MG63 (cell line): Measurements from ENCODE around the gene RAD23B. TPM values are rescaled to one million over a fixed set of nuclear protein-coding genes. Genes with fewer than 3 reads are reported as not detected.

Source experiments
- DNase-seq: peaks from one replicate; pipeline ENCODE4 v3.0.0-alpha.2; 2020
- H3K27me3 ChIP-seq: fragments of 250-450 bp; sonication (Bioruptor Pico); 2 replicates; pipeline ENCODE4 v1.5.1; 2020; ENCODE audit warnings: mild to moderate bottlenecking, moderate library complexity
- H3K36me3 ChIP-seq: fragments of 250-450 bp; sonication (Bioruptor Pico); 2 replicates; pipeline ENCODE4 v1.5.1; 2020; ENCODE audit warnings: mild to moderate bottlenecking, moderate library complexity
- H3K4me3 ChIP-seq: fragments of 250-450 bp; sonication (Bioruptor Pico); 2 replicates; pipeline ENCODE4 v1.5.1; 2020; ENCODE audit warnings: mild to moderate bottlenecking, moderate library complexity
- H3K9me3 ChIP-seq: fragments of 250-450 bp; sonication (Bioruptor Pico); 2 replicates; pipeline ENCODE4 v1.5.1; 2020; ENCODE audit warnings: mild to moderate bottlenecking, moderate library complexity
- total RNA-seq: library from RNA; depleted of rRNA; stranded (reverse); fragments of >200 nt; shearing (Covaris generic); gene quantifications from 2 replicates; pipeline ENCODE4 v1.2.3, GENCODE V29; 2014; ENCODE audit warnings: low replicate concordance; rRNA removed

The RAD23B gene
- total RNA-seq, 1 experiment from 2014 or later = 169 TPM

DNA sequence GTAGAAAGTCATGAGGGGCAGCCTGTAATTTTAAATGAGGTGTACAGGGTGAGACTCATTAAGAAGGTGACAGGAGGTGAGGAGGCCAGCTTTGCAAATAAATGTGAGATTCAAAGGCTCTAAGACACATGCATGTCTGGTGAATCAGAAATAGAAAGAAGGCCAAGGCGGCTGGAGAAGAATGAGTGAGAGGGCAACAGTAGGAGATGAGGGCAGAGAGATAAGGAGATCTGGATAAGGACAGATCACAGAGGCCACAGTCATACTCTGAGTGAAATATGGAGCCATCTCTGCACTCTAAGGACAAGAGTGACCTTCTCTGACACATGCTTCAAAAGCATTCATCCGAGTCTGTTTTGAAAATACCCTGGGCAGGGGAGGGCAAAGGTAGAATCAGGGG, 90.7 kb downstream of the RAD23B start:
- H3K36me3 ChIP-seq = no peaks in the 10 kb centered on the region
- H3K27me3 ChIP-seq = no peaks in the 10 kb centered on the region
- no peak overlapping the region for H3K4me3 ChIP-seq
- DNase-seq = no peak
- H3K9me3 ChIP-seq = no peaks in the 10 kb centered on the region

DNA sequence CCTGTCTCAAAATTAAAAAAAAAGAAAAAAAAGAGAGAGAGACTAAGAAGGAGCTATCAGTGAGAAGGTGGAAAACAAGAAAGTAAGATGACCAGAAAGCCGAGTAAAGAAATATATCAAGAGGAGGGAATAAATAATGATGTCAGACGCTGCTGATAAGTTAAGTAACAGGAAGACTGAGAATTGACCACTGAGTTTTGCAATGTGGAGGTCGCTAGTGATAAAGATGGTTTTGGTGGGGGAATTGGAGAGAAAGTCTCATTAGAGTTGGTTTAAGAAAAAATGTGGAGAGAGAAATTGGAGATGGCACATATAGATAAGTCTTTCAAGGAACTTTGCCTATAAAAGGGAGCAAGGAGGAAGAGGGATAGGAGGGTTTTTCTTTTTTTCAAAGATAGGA, 91.9 kb downstream of the RAD23B start:
- DNase-seq = no peak
- H3K4me3 ChIP-seq = no peak overlapping the region
- no peaks in the 10 kb centered on the region for H3K36me3 ChIP-seq
- H3K27me3 ChIP-seq = no peaks in the 10 kb centered on the region
- H3K9me3 ChIP-seq = no peaks in the 10 kb centered on the region

DNA sequence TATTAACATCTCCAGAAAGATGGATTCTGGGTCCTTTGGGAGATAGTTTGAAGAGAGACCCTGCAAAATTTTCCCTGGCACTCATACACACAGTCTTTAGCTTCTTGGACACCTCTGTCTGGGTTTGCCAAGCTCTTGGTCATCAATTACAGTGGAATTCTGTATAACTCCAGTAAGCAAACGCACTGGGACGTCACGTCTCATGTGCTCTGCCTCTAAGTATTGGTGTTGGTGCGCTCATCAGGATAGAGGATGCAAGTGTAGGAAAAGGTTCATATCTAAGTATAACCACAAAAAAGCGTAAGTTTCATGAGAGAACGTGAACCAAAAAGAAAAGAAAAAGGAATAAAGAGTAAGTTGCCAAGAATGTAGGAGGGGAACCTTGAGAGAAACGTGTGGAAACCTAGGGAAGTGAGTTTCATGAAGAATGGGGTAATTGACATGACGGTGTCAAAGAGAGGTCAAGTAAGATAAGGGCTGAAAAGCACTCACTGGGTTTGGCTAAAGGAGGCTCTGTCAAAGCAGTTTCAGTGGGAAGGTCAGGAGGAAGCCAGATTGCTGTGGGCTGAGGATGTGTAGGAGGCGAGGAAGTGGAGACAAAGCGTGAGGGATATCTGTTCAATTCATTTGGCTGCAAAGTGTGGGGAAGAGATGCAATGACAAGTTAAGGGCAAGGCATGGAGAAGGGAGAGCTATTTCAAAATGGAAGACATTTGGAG, 92.7 kb downstream of the RAD23B start:
- Histone ChIP-seq H3K4me3 (no peak overlapping the region), H3K9me3 (no peaks in the 10 kb centered on the region), H3K27me3 (no peaks in the 10 kb centered on the region), H3K36me3 (no peaks in the 10 kb centered on the region)
- DNase-seq = no peak

DNA sequence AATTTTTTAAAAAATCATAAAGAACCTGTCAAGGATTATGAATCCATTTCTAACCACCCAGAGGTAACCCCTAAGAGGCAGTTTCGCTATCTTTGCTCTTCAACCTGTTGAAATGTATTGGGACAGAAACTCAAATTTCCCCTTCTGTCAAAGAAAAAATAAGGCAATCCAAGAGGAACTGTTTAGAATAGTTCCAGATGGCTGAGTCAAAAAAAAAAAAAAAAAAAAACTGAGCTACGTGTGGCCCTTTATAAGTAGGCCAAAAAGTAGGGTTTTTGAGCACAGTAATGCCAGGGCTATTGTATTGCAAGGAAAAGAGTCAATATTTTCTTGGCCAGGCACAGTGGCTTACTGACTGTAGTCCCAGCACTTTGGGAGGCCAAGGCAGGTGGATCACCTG, 94.9 kb downstream of the RAD23B start:
- Histone ChIP-seq H3K27me3 (no peaks in the 10 kb centered on the region), H3K36me3 (no peaks in the 10 kb centered on the region), H3K4me3 (no peak overlapping the region), H3K9me3 (no peaks in the 10 kb centered on the region)
- DNase-seq = no peak

Other genes with a start within 250 kb of the RAD23B start
- 1.9 and 7.1 TPM in 2 replicates for gene KLF4, start 206.5 kb downstream of the RAD23B start, total RNA-seq